NB4 (cell line): ENCODE results near the gene LRRC1.

ENCODE experiments used
- DNase-seq: peaks from one replicate; pipeline ENCODE4 v3.0.0; 2010; ENCODE audit warnings: low read depth
- H3K4me3 ChIP-seq: one replicate; pipeline ENCODE4 v1.5.1; 2011; ENCODE audit warnings: mild to moderate bottlenecking, low read depth, low read length, moderate library complexity
- MAX ChIP-seq: IDR thresholded peaks from 2 replicates; pipeline ENCODE4 v1.6.1; 2011; ENCODE audit warnings: low read depth, low read length
- MYC ChIP-seq: IDR thresholded peaks from 2 replicates; pipeline ENCODE4 v1.6.1; 2011; ENCODE audit warnings: low read depth, low read length
- POLR2A ChIP-seq: IDR thresholded peaks from 2 replicates; pipeline ENCODE4 v1.6.1; 2011; ENCODE audit warnings: mild to moderate bottlenecking; ENCODE audit not compliant: insufficient read length; ENCODE audit errors: extremely low read depth
- TF ChIP-seq, protein P1 (sequence below): IDR thresholded peaks from one replicate; pipeline ENCODE4 v1.5.1; 2012; ENCODE audit warnings: low read depth, low read length

The LRRC1 gene

GRCh38 chr6:53813096-53813495 lies 18.3 kb downstream of the LRRC1 start:
- no peak overlapping the region for H3K4me3 ChIP-seq
- DNase-seq: no peak
- TF ChIP-seq, protein P1, sequence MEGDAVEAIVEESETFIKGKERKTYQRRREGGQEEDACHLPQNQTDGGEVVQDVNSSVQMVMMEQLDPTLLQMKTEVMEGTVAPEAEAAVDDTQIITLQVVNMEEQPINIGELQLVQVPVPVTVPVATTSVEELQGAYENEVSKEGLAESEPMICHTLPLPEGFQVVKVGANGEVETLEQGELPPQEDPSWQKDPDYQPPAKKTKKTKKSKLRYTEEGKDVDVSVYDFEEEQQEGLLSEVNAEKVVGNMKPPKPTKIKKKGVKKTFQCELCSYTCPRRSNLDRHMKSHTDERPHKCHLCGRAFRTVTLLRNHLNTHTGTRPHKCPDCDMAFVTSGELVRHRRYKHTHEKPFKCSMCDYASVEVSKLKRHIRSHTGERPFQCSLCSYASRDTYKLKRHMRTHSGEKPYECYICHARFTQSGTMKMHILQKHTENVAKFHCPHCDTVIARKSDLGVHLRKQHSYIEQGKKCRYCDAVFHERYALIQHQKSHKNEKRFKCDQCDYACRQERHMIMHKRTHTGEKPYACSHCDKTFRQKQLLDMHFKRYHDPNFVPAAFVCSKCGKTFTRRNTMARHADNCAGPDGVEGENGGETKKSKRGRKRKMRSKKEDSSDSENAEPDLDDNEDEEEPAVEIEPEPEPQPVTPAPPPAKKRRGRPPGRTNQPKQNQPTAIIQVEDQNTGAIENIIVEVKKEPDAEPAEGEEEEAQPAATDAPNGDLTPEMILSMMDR: no peak
- TF ChIP-seq MYC (no peak), POLR2A (no peak), MAX (no peak)

DNA sequence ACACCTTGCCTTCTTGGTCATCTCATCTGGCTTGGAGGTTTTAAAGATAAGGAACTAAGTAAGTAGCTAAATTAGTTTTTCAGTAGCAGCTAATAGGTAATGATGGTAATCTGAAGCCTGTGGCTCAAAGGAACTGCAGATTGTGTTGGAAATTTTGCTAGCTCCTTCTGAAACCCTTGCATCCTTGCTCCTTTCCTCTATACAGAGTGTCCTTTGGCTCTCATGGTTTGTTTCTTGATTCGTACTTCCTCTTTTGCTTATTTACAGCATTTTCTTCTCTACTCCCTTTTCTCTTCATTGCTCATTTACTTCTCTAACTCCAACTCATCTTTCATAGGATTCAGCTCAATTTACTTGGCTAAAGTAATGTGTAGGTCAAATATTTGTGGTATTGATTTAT lies 19.0 kb downstream of the LRRC1 start:
- TF ChIP-seq, protein P1: no peak
- TF ChIP-seq MAX (no peak), POLR2A (no peak), MYC (no peak)
- H3K4me3 ChIP-seq: no peak overlapping the region
- peak; percentile 6 for DNase-seq

GRCh38 chr6:53814353-53814752 lies 19.5 kb downstream of the LRRC1 start:
- H3K4me3 ChIP-seq: no peak overlapping the region
- DNase-seq: no peak
- TF ChIP-seq, protein P1: no peak
- no peak for TF ChIP-seq MYC
- TF ChIP-seq MAX: no peak
- TF ChIP-seq POLR2A: no peak

- H3K4me3 ChIP-seq: no peak overlapping the region
- TF ChIP-seq MYC: no peak
- DNase-seq: no peak
Observed at GRCh38 chr6:53815381-53816119, 20.7 kb downstream of the LRRC1 start.

DNA sequence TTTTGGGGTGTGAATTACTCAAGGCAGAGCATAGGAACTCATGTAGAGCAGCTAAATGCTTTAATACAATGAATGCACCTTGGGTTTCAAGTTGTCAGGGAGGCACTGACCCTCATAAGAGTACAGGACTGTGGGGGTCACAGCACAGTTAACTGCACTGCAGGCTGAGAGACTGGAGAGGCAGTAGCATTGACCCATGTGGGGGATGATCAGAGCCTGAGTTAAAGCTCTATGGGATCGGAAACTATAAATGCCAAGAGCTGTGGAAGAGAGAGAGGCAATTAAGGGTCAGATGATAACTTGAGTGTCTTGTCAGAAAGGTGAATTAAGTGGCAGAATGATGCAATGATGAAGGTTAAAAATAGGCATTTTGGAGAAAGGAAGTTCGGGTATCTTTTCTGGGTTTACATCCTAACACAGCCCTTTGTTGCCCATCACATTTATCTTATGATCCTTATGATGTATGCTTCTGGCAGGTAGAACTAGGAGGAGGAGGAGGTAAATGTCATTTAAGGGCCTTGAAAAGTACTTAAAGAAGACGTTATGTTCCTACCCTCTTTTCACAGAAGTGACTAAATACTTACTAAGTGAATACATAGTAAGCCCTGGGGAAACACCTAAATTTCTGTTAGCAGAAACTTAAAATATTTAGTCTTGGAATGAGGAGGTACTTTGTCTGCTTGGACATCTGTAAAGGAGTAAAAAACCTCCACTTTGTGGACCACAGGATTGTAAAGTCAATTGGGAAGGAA lies 24.2 kb downstream of the LRRC1 start:
- TF ChIP-seq POLR2A: no peak
- TF ChIP-seq, protein P1: no peak
- TF ChIP-seq MYC: no peak
- no peak for TF ChIP-seq MAX
- no peak for DNase-seq
- no peak overlapping the region for H3K4me3 ChIP-seq

DNA sequence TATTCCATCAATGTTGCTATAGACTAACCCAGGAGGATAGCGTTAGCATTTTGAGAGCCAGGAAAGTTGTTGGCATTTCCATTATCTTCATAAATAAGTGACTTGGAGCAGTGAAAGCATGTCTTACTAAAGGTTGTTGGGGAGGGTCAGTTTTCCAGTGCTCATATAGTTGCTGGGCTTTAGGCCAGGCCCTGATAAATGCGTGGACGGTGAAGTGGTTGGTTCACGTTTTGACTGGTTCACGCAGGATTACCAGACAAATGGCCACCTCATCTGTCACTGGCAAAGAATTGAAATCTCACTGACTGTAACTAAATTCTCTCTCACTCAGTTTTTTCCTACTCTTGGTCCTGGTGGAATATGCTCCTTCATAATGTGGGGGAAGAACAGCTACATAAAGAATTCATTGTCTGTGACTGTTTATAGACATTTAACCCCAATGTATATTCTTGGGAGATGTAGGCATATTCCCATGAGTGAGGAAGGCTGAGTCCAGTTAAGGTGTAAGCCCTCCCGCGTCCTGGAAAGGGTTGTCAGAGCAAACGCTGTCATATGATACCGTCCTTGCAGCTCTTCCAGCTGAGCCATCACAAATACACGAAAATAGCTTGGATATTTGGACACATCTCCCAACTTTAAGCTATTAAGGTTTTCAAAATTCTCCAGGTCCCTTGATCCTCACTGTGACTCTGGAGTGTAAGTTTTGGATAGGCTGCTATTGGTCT lies 27.8 kb downstream of the LRRC1 start:
- no peak overlapping the region for H3K4me3 ChIP-seq
- TF ChIP-seq POLR2A (no peak), MAX (no peak)
- TF ChIP-seq, protein P1: no peak
- DNase-seq: no peak
